ENCODE data around the gene LRCH1.
"Not testable (repeated sequence)": the region's sequence is repeated elsewhere in the genome, so short reads cannot be mapped to it uniquely, and the experiment has no call there.

Gene LRCH1

DNA sequence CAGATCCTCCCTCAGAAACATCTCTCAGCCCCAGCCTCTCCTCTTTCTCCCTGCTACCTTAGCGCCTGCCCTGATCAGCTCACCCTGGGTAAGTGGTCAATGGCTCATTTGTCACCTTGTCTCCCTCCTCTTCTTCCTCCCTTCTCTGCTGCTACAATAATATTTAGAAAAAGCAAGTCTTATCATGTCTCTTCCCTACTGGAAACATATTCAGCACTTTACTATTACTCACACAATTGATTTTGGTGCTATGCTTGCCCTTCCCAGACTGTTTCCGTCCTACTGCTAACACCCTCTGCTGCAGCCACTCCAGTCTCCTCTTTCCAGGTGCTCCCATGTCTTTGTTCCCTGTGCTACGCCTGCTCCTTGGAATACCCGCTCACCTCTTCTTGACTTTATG lies 208.2 kb downstream of the LRCH1 start:
- no peak for DNase-seq

DNA sequence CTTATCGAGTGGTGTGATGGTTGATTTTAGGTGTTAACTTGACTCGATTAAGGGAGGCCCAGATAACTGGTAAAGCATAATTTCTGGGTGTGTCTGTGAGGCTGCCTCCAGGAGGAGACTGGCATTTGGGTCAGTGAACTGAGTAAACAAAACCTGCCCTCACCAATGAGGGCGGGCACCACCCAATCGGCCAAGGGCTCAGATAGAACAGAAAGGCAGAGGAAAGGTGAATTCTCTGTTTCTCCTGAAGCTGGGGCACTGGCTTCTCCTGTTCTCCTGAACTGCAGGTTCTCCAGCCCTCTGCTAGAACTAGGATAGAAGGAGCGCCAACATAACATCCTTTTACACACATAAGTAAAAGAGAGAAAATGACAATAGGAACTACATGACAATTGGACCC lies 208.9 kb downstream of the LRCH1 start:
- DNase-seq: no peak

DNA sequence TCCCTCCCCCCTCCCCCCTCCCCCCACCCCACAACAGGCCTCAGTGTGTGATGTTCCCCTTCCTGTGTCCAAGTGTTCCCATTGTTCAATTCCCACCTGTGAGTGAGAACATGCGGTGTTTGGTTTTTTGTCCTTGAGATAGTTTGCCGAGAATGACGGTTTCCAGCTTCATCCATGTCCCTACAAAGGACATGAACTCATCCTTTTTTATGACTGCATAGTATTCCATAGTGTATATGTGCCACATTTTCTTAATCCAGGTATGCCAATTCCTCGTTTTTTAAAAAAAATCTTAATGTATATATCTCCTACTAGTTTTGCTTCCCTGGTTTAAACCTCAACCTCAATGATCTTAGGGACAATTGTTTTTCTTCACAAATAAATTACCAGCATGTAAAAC lies 217.0 kb downstream of the LRCH1 start:
- DNase-seq: not testable (repeated sequence)

- no peak for DNase-seq
These were observed 218.7 kb downstream of the LRCH1 start for GRCh38 chr13:46771693-46772092.

DNA sequence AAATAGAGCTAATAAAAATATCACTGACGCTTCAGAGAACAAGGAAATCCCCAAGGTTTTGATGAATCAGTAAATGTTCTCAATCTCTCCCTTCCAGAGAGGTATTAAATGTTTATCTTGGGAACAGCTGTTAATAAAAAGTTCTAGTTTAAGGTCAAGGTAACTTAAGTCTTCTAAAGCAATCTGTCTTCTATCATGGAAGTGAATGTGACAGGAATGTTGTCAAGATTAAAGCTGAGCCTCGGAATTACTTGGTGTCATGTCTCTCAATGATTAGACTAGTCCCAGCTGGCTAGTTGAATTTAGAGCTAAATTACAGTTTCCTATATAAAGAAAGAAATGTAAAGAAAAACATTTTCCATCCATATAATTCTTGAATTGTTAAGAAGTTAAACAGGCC lies 220.6 kb downstream of the LRCH1 start:
- DNase-seq: no peak

DNA sequence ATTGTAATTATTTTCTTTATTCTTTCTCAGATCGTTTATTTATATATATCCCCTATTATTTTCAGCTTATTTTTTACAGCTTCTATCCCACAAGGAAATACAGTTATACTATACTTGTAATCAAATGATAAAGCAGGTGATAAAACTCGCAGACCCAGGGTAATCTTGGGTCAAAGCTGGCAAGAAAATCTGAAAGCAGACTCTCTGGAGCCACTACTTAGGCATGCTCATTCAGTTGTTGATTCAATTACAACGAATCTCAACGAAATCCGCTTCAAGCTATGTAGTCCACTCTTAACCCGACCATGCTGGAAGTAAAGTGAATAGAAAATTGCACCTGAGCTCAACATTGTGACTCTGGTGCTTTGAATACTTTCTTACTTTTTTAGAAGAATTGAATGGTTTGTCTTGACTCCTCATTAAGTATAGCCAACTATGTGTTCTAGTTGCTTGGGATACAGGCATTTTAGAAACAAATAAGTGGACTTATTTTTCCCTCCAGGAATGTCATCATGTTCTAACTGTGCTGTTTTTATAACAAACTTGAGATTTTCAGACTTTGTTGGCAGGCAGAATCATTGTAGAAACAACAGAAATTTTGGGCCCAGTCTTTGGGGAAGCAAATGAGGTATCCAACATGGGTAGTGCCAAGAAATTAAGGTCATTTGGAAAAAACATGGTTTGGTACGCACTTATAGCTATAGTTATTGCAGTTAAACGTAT lies 222.6 kb downstream of the LRCH1 start:
- no peak for DNase-seq

- no peak for DNase-seq
These were observed 225.1 kb downstream of the LRCH1 start for GRCh38 chr13:46778095-46778494.

GRCh38 chr13:46778890-46779289 lies 225.9 kb downstream of the LRCH1 start:
- DNase-seq: no peak

DNA sequence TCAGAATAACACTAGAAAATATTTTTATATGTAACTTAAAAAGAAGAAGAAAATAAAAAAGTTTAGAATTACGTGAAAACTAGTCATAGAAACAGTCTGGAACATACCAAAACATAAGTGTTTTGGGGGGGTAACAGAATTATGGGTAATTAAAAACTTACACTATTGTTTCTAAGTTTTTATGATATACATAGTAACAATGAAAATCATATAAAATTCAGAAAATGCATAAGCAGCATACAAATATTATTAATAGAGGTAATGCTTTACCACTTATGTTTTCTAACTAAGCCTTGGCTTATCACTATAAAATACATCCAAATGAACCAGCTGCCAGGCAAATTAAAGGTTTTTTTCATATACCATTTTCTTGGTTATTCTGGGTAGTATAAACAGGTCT lies 229.1 kb downstream of the LRCH1 start:
- DNase-seq: no peak

DNA sequence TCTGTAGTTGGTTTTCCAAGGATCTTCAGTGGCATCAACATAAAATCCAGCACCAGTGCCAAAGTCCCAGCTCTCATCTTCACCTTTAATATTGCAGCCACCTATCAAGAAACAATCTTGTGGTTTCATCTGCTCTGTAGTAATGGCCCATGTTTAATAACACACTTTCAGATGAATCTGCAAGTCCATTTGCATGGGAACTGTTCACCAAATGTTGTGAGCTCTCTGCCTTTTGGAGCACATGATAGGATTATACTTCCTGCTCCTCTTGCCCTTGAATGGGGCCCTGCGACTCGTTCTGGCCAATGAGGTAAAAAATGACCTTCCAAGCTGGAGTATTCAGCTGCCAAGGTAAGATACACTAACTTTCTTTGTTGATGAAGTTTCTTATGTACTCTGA lies 229.7 kb downstream of the LRCH1 start:
- no peak for DNase-seq

DNA sequence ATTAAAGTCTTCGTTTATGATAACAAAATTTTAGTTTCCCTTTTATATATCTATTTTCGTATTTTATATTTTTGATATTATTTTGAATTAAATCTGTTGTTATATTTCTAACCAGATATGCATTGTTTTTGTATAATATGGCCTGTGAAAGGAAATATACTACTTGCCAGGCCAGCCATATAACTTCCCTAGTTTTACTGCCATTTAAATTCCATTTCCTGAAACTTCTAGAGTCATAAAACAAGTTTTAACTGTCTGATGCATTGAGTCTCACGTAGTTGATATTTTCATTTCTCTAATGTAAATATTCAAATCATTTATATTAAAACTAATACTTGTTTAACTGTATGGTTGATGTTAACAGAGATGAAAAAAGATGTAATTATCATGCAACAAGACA lies 230.5 kb downstream of the LRCH1 start:
- DNase-seq: no peak

DNA sequence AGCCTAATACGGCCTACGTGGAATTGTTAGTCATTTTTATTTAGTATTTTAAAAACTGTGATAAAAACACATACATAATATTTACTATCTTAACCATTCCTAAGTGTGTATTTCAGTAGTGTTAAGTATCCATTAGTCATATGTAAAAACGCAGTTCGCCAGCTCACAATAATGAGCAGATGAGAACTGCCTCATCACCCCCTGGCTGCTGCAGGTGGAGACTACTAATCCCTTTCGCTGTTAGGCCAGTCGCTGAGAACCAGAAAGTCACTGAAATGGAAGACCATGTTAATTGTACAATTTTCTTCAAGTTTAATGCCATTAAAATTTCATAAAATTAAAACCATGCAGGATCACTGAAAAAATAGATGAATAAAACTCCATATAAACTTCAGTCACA lies 242.4 kb downstream of the LRCH1 start:
- no peak for DNase-seq

GRCh38 chr13:46796129-46796514 lies 243.2 kb downstream of the LRCH1 start:
- no peak for DNase-seq

GRCh38 chr13:46796515-46797474 lies 243.8 kb downstream of the LRCH1 start, which contains the start of gene ESD:
Gene ESD (minus strand): TSS chr13:46797161. CDS start chr13:46791413, 5,748 bp downstream.
- DNase-seq: peak; percentile 90

GRCh38 chr13:46797501-46798237 lies 244.7 kb downstream of the LRCH1 start:
- no peak for DNase-seq

DNA sequence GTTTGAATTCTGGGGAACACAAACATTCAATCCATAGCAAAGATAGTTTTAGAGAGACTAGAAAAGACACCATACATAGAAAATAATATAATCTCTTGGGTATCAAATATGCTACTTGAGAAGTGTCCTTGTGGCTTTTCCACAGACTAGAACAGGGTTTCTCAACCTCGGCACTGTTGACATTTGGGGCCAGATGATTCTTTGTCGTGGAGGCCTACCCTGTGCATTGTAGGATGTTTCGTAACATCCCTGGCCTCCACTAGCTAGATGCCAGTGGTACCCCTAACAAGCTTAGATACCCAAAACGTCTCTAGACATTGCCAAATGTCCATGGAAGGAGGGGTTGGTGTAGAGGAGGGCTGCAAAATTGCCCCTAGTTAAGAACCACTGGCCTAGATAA lies 246.2 kb downstream of the LRCH1 start:
- DNase-seq: no peak

DNA sequence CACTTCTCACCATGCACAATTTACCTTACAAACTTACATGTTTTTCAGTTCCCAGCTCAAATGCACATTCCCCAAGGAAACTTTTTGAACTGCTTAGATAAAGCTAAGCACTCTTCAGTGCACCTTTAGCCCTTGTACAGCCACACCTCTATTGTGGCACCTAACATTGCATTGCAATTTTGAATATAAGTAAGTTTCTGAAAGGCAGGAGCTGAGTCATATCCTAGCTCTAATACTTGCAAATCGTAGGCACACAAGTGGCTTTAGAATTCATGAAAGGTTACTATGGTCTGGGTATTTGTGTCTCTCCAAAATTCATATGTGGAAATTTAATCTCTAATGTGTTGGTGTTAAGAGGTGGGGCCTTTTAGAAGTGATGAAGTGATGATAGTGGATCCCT lies 248.9 kb downstream of the LRCH1 start:
- DNase-seq: no peak
